Fibroblast of peridontal ligament (primary cell): ENCODE data around the gene WNT9A.

ENCODE experiments used
- DNase-seq: peaks from one replicate; pipeline ENCODE4 v3.0.0-alpha.2; 2010; ENCODE audit errors: extremely low read depth

The WNT9A gene

GRCh38 chr1:227954163-227954850 is 6.6 kb upstream of the WNT9A start:
- no peak for DNase-seq

DNA sequence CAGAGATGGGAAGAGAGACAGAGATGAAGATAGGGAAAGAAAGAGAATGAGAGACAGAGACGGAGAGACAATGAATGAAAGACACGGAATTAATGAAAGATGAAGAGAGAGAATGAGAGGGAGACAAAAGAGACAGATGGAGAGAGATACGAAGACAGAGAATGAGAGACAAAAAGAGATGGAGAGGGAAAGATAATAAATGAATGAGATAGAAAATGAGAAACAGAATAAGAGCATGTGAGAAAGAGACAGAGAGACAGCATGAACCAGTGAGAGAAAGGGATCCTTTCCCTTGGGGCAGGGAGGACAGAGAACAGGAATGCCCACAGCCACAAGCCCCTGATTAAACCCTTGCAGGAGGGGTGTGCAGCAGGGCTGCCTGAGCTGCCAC is 5.3 kb upstream of the WNT9A start:
- DNase-seq = no peak

GRCh38 chr1:227952374-227953021 is 4.8 kb upstream of the WNT9A start:
- DNase-seq = no peak

GRCh38 chr1:227951624-227952373 is 4.1 kb upstream of the WNT9A start:
- DNase-seq = no peak

GRCh38 chr1:227950735-227951346 is 3.1 kb upstream of the WNT9A start:
- DNase-seq = no peak

DNA sequence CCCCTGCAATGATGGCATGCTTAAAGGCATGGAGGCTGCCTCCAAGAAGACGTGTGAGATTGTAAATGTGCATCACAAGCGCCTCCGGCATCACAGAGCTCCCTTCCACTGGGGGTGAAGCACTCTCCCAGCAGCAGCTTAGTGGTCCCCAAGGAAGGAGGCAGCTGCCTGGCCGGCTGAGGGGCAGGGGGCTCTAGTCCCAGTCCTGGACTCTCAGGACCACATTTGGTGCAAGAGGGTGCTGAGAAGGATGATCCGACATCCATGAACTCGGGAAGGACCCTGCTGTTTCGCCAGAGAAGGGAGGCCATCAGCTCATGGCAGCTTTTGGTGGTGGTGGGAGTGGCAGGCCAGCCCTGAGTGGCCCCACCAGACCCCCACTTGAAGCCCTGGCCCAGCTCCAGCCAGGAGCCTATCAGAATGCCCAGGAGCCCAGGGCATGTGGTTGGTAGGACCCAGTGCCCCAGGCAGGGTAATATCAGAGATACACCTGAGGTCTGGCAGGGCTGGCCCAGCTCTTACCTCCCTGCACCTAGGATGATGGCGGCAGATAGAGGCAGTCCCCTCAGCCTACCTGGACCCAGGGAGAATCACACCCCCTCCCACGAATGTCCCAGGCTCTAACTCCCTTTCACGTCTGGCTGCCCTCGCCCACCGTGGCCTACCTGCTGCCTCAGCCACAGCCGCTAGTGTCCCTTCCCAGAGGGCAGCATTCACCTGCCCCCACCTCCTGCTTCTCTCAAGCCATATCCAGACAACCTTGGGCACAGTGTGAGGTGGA is 2.4 kb upstream of the WNT9A start:
- no peak for DNase-seq

DNA sequence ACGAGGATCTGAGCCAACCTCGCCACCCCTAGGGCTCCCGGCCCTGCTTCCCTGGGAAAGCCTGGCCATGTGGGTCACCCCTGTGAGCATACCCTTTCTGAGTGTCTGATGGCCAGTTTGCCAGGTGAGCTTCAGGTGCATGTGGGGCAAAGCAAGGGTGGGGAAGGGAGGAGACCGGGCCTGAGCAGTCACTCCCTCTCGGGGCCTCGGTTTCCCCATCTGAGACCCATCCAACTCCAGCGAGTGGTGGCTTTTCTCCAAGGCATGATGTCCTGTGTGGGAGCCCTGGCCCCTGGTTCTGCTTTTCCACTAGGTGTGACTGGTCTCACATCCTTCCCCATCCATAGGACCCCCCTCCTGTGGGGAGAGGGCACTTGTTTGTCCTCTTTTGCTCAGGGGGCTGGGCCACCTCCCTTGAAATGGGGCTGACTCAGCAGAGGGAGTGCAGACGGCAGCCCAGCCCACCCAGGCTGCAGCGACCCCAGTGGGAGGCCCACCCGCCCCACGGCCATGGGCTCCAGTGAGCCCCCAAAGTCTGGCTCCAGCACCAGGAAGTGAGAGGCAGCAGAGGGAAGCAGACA is 1.7 kb upstream of the WNT9A start:
- no peak for DNase-seq

DNA sequence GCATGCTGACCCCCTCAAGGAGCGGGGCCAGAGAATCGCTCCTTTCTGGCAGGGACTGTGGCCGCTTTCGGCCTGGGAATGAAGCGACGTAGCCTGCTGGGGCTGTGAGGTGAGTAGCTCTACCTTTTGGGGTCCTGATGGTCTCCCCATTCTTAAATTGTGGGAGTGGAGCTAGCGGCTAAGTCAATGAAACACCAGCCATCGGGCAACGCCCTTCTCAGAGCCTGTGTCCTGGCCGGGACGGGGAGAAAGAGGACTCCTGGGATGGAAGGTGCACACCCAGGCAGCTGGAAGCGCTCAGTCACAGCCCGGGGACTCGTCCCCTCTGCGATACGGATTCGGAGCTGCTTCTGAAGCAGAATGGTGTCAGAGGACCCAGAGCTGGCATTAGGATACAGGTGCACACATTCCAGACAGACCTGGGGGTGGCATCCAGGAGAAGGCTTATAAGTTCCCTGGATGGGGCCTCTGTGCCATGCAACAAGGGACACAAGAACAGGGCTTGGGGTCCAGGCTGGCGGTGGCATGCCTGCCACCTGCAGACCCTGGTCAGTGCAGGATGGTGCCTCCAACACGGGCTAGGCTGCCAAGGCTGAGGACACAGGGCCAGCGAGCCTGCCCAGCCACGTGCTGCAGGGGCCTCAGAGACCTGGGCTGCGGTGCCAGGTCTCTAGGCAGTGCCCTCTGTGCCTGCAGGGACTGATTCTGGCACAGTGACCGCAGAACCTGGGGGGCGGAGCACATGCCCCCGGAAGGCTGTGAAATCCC is 945 bp upstream of the WNT9A start:
- no peak for DNase-seq

- DNase-seq = no peak
Observed at GRCh38 chr1:227947386-227947675, 401 bp downstream of the WNT9A start.

DNA sequence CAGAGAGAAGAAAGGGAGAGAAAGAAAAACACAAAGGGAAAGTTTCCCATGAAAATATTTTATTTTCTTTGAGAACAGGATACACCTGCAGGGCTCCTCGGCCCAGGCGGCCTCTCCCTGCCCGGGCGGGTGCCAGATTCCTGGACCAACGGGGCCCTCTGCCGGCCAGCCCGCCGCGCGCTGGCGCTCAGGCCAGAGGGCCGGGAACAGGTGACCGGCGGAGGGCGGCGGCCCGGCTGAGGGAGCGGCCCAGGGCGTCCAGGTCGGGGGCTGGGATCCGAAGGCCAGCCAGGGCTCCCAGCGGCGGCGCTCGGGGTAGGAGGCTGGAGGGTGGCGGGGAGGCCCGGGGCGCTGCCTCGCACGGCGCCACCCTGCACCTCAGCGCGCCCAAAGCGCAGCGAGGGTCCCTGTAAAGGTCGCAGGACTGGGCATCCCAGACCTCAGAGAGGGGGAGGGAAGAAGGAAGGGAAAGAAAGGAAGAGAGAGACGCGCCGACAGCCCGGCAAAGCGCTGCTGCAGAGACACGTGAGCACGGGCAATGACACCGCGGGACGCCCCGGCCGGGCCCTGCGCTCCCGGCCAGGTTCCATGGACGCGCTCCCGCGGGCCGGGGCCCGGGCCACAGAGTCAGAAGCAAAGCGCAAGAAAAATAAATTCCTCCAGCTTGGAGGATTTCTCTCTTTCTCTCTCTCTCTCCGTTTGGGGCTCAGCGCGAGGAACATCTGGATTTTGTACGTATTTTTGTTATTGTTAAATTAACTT is 927 bp downstream of the WNT9A start:
- DNase-seq = peak; percentile 37

- DNase-seq = peak; percentile 32
Observed at GRCh38 chr1:227945891-227946623, 1.7 kb downstream of the WNT9A start.

DNA sequence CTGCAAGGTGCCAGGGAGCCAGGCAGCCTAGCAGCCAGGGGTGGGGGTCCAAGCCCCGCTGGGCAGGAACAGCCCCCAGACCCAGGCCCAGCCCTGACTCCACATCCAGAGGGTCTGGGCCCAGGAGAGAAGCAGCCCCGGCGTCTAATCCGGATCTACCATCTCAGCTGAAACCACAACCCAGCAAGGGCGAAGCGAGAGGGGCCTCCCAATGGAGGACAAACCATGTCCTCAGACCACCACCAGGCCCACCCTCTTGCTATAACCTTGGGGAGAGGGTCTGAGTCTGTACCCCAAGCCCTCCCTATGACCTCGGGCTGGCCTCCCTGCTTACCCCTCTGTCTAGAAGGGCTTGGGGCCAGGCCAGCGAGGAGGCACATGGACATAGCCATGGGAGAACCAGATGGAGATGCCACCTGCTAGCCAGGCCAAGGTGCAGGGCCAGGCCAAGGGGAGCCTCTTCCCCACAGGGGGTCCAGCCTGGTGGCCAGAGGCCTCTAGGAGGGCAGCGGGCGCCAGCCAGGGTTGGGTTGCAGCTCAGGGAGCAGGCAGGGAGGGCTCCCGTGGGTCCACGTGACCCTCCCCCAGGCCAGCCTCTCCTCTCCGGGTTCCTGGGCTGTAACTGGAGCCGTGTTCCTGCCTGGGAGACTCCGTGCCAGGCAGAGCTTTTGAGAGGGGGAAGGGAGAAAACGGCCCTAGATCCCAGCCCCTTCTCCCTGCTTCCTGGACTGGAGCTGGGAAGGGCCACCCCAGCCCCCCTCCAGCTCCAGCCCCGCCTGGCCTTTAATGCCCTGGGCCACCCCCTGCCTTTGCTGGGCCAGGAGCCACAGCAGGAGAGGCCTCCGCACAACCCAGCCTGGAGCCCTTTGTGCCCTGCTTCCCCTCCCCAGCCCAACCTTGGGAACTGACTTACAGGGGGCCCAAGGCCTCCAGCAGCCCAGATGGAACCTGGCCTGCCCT is 2.5 kb downstream of the WNT9A start:
- no peak for DNase-seq

DNA sequence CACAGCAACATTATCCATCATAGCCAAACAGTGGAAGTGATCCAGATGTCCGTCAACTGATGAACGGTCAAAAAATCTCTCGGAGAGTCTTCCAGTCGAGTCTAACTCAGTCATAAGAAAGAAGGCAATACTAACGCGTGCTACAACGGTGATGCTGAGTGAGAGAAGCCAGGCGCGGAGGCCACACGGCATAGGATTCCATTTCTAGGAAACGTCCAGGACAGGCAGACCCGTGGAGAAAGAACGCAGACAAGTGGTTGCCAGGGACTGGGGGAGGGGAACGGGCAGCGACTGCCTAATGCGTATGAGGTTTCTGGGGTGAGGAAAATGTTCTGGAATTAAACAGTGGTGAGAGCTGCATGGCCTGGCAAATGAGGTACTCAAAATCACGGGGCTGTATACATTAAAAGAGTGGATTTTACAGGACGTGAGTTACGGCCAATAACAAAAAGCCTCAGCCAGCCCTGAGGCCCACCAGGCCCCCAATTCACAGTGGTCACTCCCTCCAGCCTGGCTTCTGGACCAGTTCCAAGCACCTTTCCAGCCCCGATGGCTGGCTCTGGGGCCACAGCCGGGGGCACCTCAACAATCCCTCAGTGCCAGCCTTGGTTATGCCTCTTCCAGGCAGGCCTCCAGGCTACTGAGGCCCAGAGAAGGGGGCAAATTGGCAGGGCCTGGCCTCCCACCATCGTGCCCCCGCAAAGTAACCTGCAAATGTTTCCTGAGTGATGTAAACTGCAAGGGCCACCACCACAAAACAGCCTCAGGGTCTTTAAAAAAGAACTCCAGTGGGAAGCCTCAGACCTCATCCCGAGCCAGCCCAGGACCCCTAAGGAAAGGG is 3.4 kb downstream of the WNT9A start:
- DNase-seq = no peak

- no peak for DNase-seq
Observed at GRCh38 chr1:227943381-227944089, 4.2 kb downstream of the WNT9A start.

GRCh38 chr1:227942716-227943261 is 4.9 kb downstream of the WNT9A start:
- DNase-seq = no peak

GRCh38 chr1:227942021-227942715 is 5.6 kb downstream of the WNT9A start:
- no peak for DNase-seq
